Chondrocyte (in vitro differentiated cells): Measurements from ENCODE around the gene OGFOD1. TPM values are rescaled to one million over a fixed set of nuclear protein-coding genes. Genes with fewer than 3 reads are reported as not detected.

Experiments used
- DNase-seq: peaks from one replicate; pipeline ENCODE4 v3.0.0; 2021; ENCODE audit warnings: mixed read lengths, low spot score
- H3K27ac Mint-ChIP-seq: one replicate; pipeline ENCODE4 v1.8.0; 2021; ENCODE audit warnings: mild to moderate bottlenecking, moderate library complexity, mixed read lengths; ENCODE audit not compliant: unreplicated experiment
- H3K27me3 Mint-ChIP-seq: 2 replicates; pipeline ENCODE4 v1.8.0; 2021; ENCODE audit warnings: low read depth, mixed read lengths
- H3K36me3 Mint-ChIP-seq: 2 replicates; pipeline ENCODE4 v1.8.0; 2021; ENCODE audit warnings: low read depth, mixed read lengths
- H3K4me1 Mint-ChIP-seq: 2 replicates; pipeline ENCODE4 v1.8.0; 2021; ENCODE audit warnings: low read depth, mild to moderate bottlenecking, mixed read lengths
- H3K4me3 Mint-ChIP-seq: one replicate; pipeline ENCODE4 v1.8.0; 2021; ENCODE audit warnings: mild to moderate bottlenecking, moderate library complexity, mixed read lengths; ENCODE audit not compliant: unreplicated experiment
- H3K9me3 Mint-ChIP-seq: 2 replicates; pipeline ENCODE4 v1.8.0; 2021; ENCODE audit warnings: low read depth, mixed read lengths
- CTCF ChIP-seq: fragments of 200-600 bp; sonication (generic); IDR thresholded peaks from 2 replicates; pipeline ENCODE4 v1.5.0; 2021; ENCODE audit warnings: antibody characterized with exemption, mild to moderate bottlenecking, moderate library complexity
- total RNA-seq: library from RNA; stranded (reverse); gene quantifications from 3 replicates; pipeline ENCODE4 v1.2.1, GENCODE V29; 2021

OGFOD1 gene
- total RNA-seq, 1 donor from 2014 or later: 62.6 TPM

GRCh38 chr16:56411624-56412023, 39.7 kb upstream of the OGFOD1 start:
- Mint-ChIP-seq H3K9me3 (no peaks in the 10 kb centered on the region), H3K27ac (no peak overlapping the region), H3K4me3 (no peak overlapping the region), H3K36me3 (peaks cover 12% of the 10 kb centered on the region), H3K27me3 (no peaks in the 10 kb centered on the region), H3K4me1 (peaks cover 21% of the 10 kb centered on the region)
- no peak for TF ChIP-seq CTCF
- no peak for DNase-seq

DNA sequence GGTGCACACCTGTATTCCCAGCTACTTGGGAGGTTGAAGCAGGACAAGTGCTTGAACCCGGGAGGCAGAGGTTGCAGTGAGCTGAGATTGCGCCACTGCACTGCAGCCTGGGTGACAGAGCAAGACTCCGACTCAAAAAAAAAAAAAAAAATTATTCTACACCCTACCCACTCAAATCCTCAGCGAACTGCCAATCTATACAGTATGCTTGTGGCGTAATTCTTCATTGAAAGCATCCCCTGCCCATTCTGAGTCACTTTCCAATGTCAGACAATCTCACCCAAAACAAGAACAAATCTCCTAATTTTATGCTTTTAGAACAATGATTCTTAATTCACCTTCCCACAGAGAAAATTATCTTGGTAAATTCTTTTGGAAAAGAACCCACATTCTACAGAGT, 38.0 kb upstream of the OGFOD1 start:
- Mint-ChIP-seq H3K9me3 (no peaks in the 10 kb centered on the region), H3K27me3 (no peaks in the 10 kb centered on the region), H3K27ac (no peak overlapping the region), H3K4me3 (no peak overlapping the region), H3K4me1 (peaks cover 21% of the 10 kb centered on the region), H3K36me3 (peaks cover 7% of the 10 kb centered on the region)
- TF ChIP-seq CTCF: no peak
- DNase-seq: no peak

GRCh38 chr16:56414366-56414765, 37.0 kb upstream of the OGFOD1 start:
- Mint-ChIP-seq H3K36me3 (peaks cover 2% of the 10 kb centered on the region), H3K27me3 (no peaks in the 10 kb centered on the region), H3K27ac (no peak overlapping the region), H3K4me3 (no peak overlapping the region), H3K9me3 (no peaks in the 10 kb centered on the region), H3K4me1 (peaks cover 24% of the 10 kb centered on the region)
- no peak for DNase-seq
- TF ChIP-seq CTCF: no peak

GRCh38 chr16:56415875-56416274, 35.5 kb upstream of the OGFOD1 start:
- H3K4me3 Mint-ChIP-seq: no peak overlapping the region
- H3K36me3 Mint-ChIP-seq: peaks cover 2% of the 10 kb centered on the region
- no peak for DNase-seq
- peaks cover 30% of the 10 kb centered on the region for H3K4me1 Mint-ChIP-seq
- TF ChIP-seq CTCF: no peak
- H3K27me3 Mint-ChIP-seq: no peaks in the 10 kb centered on the region
- H3K9me3 Mint-ChIP-seq: no peaks in the 10 kb centered on the region
- no peak overlapping the region for H3K27ac Mint-ChIP-seq

DNA sequence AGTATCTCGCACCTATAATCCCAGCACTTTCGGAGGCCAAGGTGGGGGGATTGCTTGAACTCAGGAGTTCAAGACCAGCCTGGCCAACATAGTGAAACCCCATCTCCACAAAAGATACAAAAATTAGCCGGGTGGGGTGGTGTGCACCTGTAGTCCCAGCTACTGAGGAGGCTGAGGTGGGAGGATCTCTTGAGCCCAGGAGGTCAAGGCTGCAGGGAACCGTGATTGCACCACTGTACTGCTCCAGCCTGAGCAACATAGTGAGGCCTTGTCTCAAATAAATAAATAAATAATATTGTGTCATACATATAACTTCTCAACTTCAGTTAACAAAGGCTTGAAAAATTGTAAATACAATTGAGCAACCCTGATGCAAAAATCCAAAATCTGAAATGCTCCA, 34.2 kb upstream of the OGFOD1 start:
- no peak for TF ChIP-seq CTCF
- H3K27ac Mint-ChIP-seq: no peak overlapping the region
- H3K36me3 Mint-ChIP-seq: no peaks in the 10 kb centered on the region

More for the DNA sequence above, 34.2 kb upstream of the OGFOD1 start:
- no peak for DNase-seq
- Mint-ChIP-seq H3K4me1 (peaks cover 37% of the 10 kb centered on the region), H3K27me3 (no peaks in the 10 kb centered on the region), H3K4me3 (no peak overlapping the region), H3K9me3 (no peaks in the 10 kb centered on the region)
